GM12801 (cell line): ENCODE results near the gene GSTM5.

Experiments
- TF ChIP-seq, protein P1 (sequence below): IDR thresholded peaks from one replicate; pipeline ENCODE4 v1.5.1; 2011; ENCODE audit warnings: control low read depth; ENCODE audit not compliant: insufficient read length; ENCODE audit errors: extremely low read depth

The GSTM5 gene

GRCh38 chr1:109721042-109721441 lies 9.0 kb downstream of the GSTM5 start:
- TF ChIP-seq, protein P1, sequence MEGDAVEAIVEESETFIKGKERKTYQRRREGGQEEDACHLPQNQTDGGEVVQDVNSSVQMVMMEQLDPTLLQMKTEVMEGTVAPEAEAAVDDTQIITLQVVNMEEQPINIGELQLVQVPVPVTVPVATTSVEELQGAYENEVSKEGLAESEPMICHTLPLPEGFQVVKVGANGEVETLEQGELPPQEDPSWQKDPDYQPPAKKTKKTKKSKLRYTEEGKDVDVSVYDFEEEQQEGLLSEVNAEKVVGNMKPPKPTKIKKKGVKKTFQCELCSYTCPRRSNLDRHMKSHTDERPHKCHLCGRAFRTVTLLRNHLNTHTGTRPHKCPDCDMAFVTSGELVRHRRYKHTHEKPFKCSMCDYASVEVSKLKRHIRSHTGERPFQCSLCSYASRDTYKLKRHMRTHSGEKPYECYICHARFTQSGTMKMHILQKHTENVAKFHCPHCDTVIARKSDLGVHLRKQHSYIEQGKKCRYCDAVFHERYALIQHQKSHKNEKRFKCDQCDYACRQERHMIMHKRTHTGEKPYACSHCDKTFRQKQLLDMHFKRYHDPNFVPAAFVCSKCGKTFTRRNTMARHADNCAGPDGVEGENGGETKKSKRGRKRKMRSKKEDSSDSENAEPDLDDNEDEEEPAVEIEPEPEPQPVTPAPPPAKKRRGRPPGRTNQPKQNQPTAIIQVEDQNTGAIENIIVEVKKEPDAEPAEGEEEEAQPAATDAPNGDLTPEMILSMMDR = no peak

GRCh38 chr1:109721971-109722370 lies 9.9 kb downstream of the GSTM5 start:
- TF ChIP-seq, protein P1 = no peak

DNA sequence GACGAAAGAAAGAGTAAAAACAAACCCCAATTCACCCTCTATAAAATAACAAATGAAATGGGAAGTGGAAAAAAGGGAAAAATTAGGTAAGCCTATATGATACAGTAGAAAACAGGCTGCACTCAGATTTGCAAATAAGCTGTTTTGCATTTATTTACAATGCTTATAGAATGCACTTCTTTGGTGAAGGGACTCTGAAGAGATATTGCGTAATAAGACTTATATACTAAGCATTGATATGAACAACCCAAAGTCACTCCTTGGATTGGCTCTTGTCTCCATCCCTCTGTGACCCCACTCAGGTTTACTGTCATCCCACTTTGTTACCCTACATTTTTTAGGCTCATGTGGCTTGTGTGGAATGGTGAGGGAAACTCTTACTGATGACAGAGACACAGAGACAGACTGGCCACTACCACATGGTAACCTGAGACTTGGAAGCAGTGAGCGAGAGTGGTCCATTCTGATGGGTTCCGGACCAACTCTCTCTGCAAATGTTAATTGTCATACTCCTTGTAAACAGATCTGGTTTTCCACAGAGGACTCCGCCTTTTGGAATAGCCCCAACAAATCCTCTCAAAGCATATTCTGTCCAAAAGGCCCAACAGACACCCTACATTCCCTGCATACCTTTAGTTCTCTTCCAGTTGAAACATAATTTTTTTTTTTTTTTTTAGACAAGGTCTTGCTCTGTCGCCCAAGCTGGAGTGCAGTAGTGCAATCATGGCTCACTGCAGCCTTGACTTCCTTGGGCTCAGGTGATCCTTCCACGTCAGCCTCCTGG lies 11.0 kb downstream of the GSTM5 start:
- TF ChIP-seq, protein P1 = no peak

DNA sequence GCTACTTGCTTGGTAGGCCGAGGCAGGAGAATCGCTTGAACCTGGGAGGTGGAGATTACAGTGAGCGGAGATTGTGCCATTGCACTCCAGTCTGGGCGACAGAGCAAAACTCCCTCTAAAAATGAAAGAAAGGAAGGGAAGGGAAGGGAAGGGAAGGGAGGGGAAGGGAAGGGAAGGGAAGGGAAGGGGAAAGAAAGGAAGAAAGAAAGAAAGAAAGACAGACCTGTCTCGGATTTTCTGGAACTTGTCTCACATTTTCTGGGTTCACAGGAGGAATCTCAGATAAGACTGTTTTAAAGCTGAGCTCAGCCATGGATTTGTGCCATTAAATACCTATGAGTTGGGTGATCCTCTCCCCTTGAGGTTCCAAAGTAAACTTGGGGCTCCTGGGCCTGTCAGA lies 12.9 kb downstream of the GSTM5 start:
- TF ChIP-seq, protein P1 = no peak

GRCh38 chr1:109725510-109725909 lies 13.5 kb downstream of the GSTM5 start:
- TF ChIP-seq, protein P1 = no peak

DNA sequence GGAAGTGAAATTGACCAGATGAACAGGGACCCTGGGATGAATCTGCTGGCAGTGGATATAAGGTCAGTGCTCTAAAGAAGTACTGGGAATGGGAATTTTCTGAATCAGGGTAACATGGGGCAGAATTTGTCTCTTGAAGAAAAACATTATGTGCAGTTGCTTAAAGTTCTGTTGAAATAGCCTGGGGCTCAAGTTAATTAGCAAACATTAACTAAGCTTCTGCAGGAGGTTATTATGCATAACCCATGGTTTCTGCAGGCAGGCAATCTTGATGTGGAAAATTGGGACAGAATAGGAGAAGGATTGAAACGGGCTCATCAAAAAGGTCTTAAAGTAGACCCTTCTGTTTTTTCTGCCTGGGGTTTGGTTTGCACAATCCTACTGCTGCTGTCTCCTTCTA lies 14.0 kb downstream of the GSTM5 start:
- TF ChIP-seq, protein P1 = no peak

GRCh38 chr1:109726728-109727373 lies 14.8 kb downstream of the GSTM5 start:
- TF ChIP-seq, protein P1 = no peak
